Activated CD4-positive, alpha-beta T cell treated with anti-CD3 and anti-CD28 coated beads for 36 hours (primary cell): ENCODE results near the gene NBEA. TPM values are rescaled to one million over a fixed set of nuclear protein-coding genes. Genes with fewer than 3 reads are reported as not detected.

Source experiments
- ATAC-seq: fragments of 200-7000 bp; cut with Tn5 transposase; one replicate; pipeline ENCODE4 v1.10.0; 2021; ENCODE audit warnings: mild to moderate bottlenecking, moderate library complexity
- CTCF ChIA-PET: fragments of 350-600 bp; sonication (Branson Sonifier 250); formaldehyde crosslinking; loops from one replicate; lab custom pipeline; 2021; ENCODE audit warnings: antibody characterized with exemption; lab: Charles Lee
- POLR2A ChIA-PET: fragments of 350-600 bp; sonication (Branson Sonifier 250); formaldehyde crosslinking; loops from one replicate; lab custom pipeline; 2021; ENCODE audit warnings: antibody characterized with exemption, inconsistent platforms; lab: Charles Lee
- DNase-seq: peaks from one replicate; pipeline ENCODE4 v3.0.0-alpha.2; 2020
- H3K27ac Mint-ChIP-seq: one replicate; pipeline ENCODE4 v1.8.0; 2021; ENCODE audit warnings: mixed read lengths
- H3K27me3 Mint-ChIP-seq: one replicate; pipeline ENCODE4 v1.8.0; 2021; ENCODE audit warnings: mixed read lengths
- H3K36me3 Mint-ChIP-seq: one replicate; pipeline ENCODE4 v1.8.0; 2021; ENCODE audit warnings: low read depth, mixed read lengths
- H3K4me1 Mint-ChIP-seq: one replicate; pipeline ENCODE4 v1.8.0; 2021; ENCODE audit warnings: mixed read lengths
- H3K4me3 Mint-ChIP-seq: one replicate; pipeline ENCODE4 v1.8.0; 2021; ENCODE audit warnings: mild to moderate bottlenecking, moderate library complexity, mixed read lengths
- H3K9me3 Mint-ChIP-seq: one replicate; pipeline ENCODE4 v1.8.0; 2021; ENCODE audit warnings: low read depth, mixed read lengths
- intact Hi-C, 2 experiments: fragments of 100-400 bp; cut with DNase I in 1 of 2; cut with micrococcal nuclease in 1 of 2; formaldehyde crosslinking; loops; one replicate each; pipeline versions ENCODE4 v1.14.2 to v1.15.1; 2022 to 2024; cut with DNase I, micrococcal nuclease
- total RNA-seq, 2 experiments: library from RNA; stranded (reverse); gene quantifications; one replicate each; pipeline ENCODE4 v1.2.3, GENCODE V29; 2021

Gene NBEA
- total RNA-seq, 2 experiments from 2014 or later: 0.39 to 0.44 TPM

DNA sequence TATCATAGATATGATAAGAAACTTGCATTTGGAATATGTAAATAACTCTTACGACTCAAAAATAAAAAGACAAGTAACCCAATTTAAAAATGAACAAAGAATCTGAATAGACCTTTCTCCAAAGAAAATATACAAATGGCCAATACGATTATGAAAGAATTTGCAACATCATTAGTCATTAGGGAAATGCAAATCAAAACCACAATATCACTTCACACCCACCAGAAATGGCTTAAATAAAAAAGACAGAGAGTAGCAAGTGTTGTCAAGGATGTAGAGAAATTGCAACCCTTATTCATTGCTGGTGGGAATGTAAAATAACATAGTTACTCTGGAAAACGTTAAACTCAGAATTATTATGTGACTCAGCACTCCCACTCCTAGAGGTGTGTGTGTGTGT, 761.0 kb downstream of the NBEA start:
- no peaks in the 10 kb centered on the region for H3K4me1 Mint-ChIP-seq
- no peak overlapping the region for H3K27ac Mint-ChIP-seq
- no peak for DNase-seq
- CTCF ChIA-PET: no interaction called here
- no peak for ATAC-seq
- no peak overlapping the region for H3K4me3 Mint-ChIP-seq
- H3K36me3 Mint-ChIP-seq: no peaks in the 10 kb centered on the region
- POLR2A ChIA-PET: no interaction called here
- intact Hi-C loops: no loop called here
- peaks cover 10% of the 10 kb centered on the region for H3K27me3 Mint-ChIP-seq
- no peaks in the 10 kb centered on the region for H3K9me3 Mint-ChIP-seq

DNA sequence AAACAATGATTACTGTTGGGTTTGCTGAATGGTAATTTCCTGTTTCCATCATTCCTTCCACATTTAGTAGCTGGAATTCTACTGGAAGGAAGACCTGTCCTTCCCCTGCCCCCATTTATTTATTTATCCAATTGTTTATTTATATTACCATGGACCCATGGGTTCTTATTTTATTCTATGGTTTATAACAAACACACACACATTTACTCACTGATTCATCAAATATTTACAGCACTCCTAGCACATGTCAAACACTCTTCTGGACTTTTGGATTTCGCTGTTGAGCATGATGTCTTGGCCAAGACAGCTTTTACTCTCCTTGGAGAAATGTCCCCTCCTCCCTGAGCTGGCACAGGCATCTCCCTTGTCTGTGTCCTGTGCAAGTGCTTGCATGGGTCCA, 762.3 kb downstream of the NBEA start:
- no peak overlapping the region for H3K27ac Mint-ChIP-seq
- POLR2A ChIA-PET: no interaction called here
- no peaks in the 10 kb centered on the region for H3K4me1 Mint-ChIP-seq
- CTCF ChIA-PET: no interaction called here
- H3K9me3 Mint-ChIP-seq: no peaks in the 10 kb centered on the region
- no peaks in the 10 kb centered on the region for H3K36me3 Mint-ChIP-seq
- no peak for DNase-seq
- ATAC-seq: no peak
- peaks cover 10% of the 10 kb centered on the region for H3K27me3 Mint-ChIP-seq
- H3K4me3 Mint-ChIP-seq: no peak overlapping the region
- intact Hi-C loops: no loop called here

DNA sequence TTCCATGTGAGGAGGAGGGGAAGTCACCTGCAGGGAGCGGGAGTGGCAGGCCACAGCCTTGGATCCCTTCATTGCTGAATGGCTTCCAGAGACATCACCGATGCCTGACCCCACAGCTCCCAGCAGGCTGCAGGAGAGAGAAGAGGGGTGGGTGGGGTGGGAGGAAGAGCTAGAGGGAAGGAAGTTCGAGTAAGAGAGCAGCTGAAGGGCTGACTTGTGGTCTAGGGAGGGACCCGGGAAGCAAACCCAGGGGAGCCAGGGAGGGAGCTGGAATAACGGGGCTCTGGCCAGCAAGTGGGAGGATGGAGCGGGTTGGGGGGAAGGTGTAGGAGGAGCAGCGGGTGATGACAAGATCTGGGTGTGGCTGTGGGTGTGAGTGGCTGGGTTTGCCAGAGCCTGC, 764.2 kb downstream of the NBEA start:
- H3K4me3 Mint-ChIP-seq: no peak overlapping the region
- no peak for DNase-seq
- no peaks in the 10 kb centered on the region for H3K36me3 Mint-ChIP-seq
- H3K27me3 Mint-ChIP-seq: peaks cover 4% of the 10 kb centered on the region
- no peaks in the 10 kb centered on the region for H3K9me3 Mint-ChIP-seq
- H3K4me1 Mint-ChIP-seq: no peaks in the 10 kb centered on the region
- ATAC-seq: no peak
- POLR2A ChIA-PET: no interaction called here
- CTCF ChIA-PET: no interaction called here
- no peak overlapping the region for H3K27ac Mint-ChIP-seq
- intact Hi-C loops: no loop called here

DNA sequence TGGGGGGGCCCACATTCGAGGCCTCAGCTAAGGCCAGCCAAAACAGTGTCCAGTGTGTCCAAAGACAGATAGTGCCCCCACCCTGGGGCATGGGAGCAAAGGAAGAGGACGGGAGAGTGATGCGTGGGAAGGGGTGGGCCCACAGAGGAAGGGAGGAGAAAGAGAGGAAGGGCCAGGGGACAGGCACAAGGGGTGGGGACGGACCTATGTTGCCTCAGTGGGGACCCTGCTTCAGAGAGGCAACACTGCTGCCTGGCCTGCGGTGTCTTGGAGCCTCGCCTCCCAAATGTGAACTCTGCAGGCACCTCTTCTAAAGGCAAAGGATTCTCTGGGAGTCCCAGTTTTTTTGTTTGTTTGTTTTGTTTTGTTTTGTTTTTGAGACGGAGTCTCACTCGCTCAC, 764.7 kb downstream of the NBEA start:
- ChIA-PET CTCF (no interaction called here), POLR2A (no interaction called here)
- DNase-seq (no peak), ATAC-seq (no peak)
- no peaks in the 10 kb centered on the region for H3K4me1 Mint-ChIP-seq
- no peak overlapping the region for H3K4me3 Mint-ChIP-seq
- no peak overlapping the region for H3K27ac Mint-ChIP-seq
- H3K9me3 Mint-ChIP-seq: no peaks in the 10 kb centered on the region
- intact Hi-C loops: no loop called here
- peaks cover 2% of the 10 kb centered on the region for H3K27me3 Mint-ChIP-seq
- H3K36me3 Mint-ChIP-seq: no peaks in the 10 kb centered on the region

DNA sequence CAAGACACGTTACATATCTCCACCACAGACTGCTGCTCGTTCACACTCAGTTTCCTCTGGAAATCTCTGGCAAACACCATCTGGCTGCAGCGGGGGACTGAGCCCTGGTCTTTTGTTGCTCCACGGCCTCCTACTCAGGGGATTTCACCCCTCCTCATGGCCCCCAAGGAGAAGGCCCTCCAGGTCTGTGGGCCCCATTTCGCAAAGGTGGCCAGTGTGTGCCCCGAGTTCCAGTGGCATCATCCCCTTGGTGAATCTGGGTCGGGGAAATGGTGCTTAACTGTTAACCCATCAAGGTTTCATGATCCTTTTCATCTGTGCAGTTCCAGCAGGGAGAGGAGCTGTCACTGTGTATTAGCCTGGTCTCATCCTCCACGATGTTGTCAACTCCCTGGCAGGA, 769.8 kb downstream of the NBEA start:
- Mint-ChIP-seq H3K36me3 (no peaks in the 10 kb centered on the region), H3K9me3 (no peaks in the 10 kb centered on the region), H3K4me1 (no peaks in the 10 kb centered on the region), H3K27ac (no peak overlapping the region), H3K4me3 (no peak overlapping the region), H3K27me3 (no peaks in the 10 kb centered on the region)
- intact Hi-C loops: no loop called here
- ChIA-PET POLR2A (no interaction called here), CTCF (no interaction called here)
- ATAC-seq (no peak), DNase-seq (no peak)

DNA sequence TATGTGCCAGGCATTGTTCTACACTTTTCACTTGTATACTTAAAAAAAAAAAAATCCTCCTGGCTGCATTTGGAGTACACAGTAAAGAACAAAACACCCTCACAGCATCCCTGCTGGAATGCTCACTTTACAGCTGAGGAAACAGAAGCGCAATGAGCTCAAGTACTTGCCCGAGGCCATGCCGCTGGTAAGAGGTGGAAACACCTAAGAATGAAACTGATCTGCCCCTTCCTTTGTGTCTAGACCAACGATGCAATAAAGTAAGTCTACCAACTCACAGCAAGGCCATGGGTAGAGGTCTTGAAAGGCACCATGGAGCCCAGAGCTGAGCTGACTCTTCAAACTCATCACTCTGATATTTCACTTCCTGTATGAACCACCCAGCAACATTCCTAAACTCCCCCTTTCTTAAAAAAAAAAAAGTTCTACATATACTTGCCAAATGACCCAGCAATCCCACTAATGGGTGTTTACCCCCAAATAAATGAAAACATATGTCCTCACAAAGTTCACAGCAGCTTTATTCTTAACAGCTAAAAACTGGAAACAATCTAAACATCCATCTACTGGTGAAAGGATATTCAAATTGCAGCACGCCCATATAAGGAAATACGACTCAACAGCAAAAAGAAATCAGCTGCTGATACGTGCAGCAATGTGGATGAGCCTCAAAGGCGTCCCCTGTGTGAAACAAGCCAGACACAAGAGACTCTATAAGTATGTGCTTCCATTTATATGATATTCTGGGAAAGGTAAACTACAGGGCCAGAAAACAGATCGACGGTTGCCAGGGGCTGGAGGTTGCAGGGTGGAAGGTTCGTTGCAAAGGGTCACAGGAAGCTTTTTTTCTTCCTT, 771.1 kb downstream of the NBEA start:
- no peaks in the 10 kb centered on the region for H3K27me3 Mint-ChIP-seq
- intact Hi-C loops: no loop called here
- DNase-seq: no peak
- H3K36me3 Mint-ChIP-seq: no peaks in the 10 kb centered on the region
- no peak overlapping the region for H3K4me3 Mint-ChIP-seq
- H3K27ac Mint-ChIP-seq: no peak overlapping the region
- no peaks in the 10 kb centered on the region for H3K4me1 Mint-ChIP-seq
- ChIA-PET POLR2A (no interaction called here), CTCF (interaction anchor here (0.6 kb wide), 1 partner anchor 467 kb away, joined by 3 read pairs; no protein-coding TSS in a partner anchor)
- H3K9me3 Mint-ChIP-seq: no peaks in the 10 kb centered on the region
- ATAC-seq: no peak

DNA sequence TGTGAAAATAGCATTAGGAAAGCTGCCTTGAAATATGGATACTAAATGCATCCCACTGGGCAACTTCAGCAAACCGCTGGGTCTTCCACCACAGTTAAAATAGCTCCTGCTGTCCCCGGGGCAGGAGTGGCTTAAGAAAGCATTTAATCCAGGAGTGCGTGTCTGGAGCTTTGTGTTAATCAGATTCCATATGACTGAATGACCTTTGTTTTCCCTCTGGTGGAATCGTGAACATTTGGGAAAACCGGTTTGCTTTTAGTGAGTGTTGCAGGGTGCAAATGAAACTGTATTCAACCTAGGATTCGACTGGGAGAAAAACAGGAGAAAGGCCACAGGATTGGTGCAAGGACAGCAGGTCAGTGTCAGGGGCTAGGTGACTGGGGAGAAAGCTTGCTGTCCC, 772.1 kb downstream of the NBEA start:
- DNase-seq: no peak
- no peaks in the 10 kb centered on the region for H3K9me3 Mint-ChIP-seq
- intact Hi-C loops: no loop called here
- no peak overlapping the region for H3K4me3 Mint-ChIP-seq
- ChIA-PET POLR2A (no interaction called here), CTCF (no interaction called here)
- ATAC-seq: no peak
- H3K4me1 Mint-ChIP-seq: no peaks in the 10 kb centered on the region
- no peaks in the 10 kb centered on the region for H3K27me3 Mint-ChIP-seq
- H3K27ac Mint-ChIP-seq: no peak overlapping the region
- no peaks in the 10 kb centered on the region for H3K36me3 Mint-ChIP-seq

DNA sequence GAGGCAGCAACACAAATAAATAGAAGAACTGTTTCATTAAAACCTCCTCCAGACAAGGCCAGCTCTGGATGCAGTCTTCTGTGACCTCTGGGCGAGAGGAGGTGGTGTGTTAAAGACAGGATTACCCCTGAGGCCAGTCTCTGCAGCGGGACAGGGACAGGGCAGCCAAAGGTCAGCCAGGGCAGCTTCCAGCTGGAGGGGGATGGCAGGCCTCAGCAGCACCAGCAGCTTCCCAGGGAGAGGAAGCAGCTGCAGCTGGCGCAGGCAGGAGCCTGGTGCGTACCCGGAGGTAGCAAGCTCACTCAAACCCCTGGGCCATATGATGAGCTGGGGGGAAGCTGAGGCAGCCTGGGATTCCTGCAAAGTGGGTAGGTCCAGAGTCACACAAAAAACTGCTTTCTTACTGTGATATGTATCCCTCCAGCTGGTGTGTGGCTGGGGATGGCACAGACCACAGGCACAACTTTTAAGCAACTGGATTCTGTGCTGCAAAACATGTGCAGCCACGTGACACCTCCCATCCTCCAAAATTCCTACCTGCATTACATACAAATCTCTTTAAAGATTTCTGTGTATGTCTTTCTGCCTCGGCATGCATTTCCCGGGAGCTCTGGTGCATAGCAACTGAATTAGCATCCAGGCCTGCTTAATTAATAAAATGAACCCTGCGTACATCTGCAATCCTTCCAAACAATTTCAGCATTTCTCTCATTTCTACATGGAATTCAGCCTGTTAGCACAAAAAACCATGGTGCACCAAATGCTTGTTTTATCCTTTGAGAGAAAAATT, 772.7 kb downstream of the NBEA start:
- ChIA-PET CTCF (no interaction called here), POLR2A (no interaction called here)
- intact Hi-C loops: no loop called here
- Mint-ChIP-seq H3K4me3 (no peak overlapping the region), H3K9me3 (no peaks in the 10 kb centered on the region), H3K27me3 (peaks cover 2% of the 10 kb centered on the region), H3K27ac (no peak overlapping the region), H3K4me1 (no peaks in the 10 kb centered on the region), H3K36me3 (no peaks in the 10 kb centered on the region)
- DNase-seq: no peak
- ATAC-seq: no peak

DNA sequence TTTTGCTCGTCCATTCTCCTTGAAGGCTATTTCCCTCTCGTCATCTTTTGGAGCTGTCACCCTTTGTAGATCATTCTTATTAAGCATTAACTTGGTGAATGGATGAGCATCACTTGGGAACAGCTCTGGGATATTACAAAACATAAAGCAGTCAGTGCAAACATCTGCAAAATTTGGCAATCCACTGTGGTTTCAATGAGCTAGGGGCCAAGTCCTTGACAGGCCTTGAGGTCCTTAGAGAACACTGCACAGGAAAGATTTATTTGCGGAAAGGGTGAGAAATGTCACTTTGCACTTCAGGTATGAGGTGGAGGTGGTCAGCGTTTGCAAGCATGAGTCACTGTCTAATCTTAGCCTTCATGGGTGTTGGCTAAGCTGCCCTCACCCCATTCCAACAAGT, 774.1 kb downstream of the NBEA start:
- ATAC-seq (no peak), DNase-seq (no peak)
- CTCF ChIA-PET: interaction anchor here (0.5 kb wide), 1 partner anchor 377 kb away, joined by 3 read pairs; no protein-coding TSS in a partner anchor
- H3K27me3 Mint-ChIP-seq: peaks cover 9% of the 10 kb centered on the region
- H3K9me3 Mint-ChIP-seq: no peaks in the 10 kb centered on the region
- H3K4me3 Mint-ChIP-seq: no peak overlapping the region
- POLR2A ChIA-PET: no interaction called here
- H3K36me3 Mint-ChIP-seq: no peaks in the 10 kb centered on the region
- no peaks in the 10 kb centered on the region for H3K4me1 Mint-ChIP-seq
- H3K27ac Mint-ChIP-seq: no peak overlapping the region
- intact Hi-C loops: no loop called here

DNA sequence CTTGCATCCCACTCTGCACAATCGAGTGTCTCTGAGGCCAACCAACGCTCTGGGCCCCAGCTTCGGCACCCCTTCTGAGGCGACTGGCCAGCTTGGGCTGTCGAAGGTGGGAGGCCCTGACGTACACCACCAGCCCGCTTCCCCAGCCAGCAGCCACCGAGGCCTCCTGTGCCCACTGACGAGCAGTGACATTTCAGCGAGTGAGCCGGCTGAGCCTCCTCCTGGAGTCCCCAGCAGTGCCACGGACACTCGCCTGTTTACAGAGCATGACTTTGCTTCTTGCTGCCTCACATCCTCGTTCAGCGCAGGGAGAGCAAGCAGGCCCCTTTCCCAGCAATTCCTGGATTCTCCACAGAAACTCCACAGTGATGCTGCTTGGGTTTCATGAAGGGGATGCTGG, 774.7 kb downstream of the NBEA start:
- H3K27ac Mint-ChIP-seq: no peak overlapping the region
- no peak for ATAC-seq
- CTCF ChIA-PET: interaction anchor here (0.5 kb wide), 1 partner anchor 376 kb away, joined by 3 read pairs; no protein-coding TSS in a partner anchor
- no peaks in the 10 kb centered on the region for H3K4me1 Mint-ChIP-seq
- intact Hi-C loops: no loop called here
- no peaks in the 10 kb centered on the region for H3K9me3 Mint-ChIP-seq
- no peaks in the 10 kb centered on the region for H3K36me3 Mint-ChIP-seq
- DNase-seq: no peak
- H3K4me3 Mint-ChIP-seq: no peak overlapping the region
- H3K27me3 Mint-ChIP-seq: peaks cover 11% of the 10 kb centered on the region
- POLR2A ChIA-PET: no interaction called here

DNA sequence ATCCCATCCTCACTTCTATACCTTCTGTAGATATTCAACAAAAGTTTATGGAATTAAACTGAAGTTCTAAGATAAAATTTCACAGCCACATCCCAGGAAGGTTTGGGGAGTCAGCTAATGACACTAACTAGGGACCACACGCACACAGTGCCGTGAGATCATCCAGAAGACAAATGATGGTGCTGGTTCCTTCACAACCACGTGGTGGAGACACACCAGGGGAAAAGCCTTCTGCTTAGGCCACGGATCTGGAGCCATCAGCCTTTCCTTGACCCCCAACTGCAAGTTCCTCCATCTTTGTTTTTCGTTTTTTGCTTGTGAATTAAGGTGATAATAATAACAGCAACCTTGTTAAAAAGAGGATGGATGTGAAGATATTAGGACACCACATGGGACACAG, 776.0 kb downstream of the NBEA start:
- no peaks in the 10 kb centered on the region for H3K4me1 Mint-ChIP-seq
- ChIA-PET CTCF (no interaction called here), POLR2A (no interaction called here)
- intact Hi-C loops: no loop called here
- H3K9me3 Mint-ChIP-seq: no peaks in the 10 kb centered on the region
- H3K27ac Mint-ChIP-seq: no peak overlapping the region
- ATAC-seq: no peak
- H3K36me3 Mint-ChIP-seq: no peaks in the 10 kb centered on the region
- no peak overlapping the region for H3K4me3 Mint-ChIP-seq
- H3K27me3 Mint-ChIP-seq: peaks cover 13% of the 10 kb centered on the region
- DNase-seq: no peak

DNA sequence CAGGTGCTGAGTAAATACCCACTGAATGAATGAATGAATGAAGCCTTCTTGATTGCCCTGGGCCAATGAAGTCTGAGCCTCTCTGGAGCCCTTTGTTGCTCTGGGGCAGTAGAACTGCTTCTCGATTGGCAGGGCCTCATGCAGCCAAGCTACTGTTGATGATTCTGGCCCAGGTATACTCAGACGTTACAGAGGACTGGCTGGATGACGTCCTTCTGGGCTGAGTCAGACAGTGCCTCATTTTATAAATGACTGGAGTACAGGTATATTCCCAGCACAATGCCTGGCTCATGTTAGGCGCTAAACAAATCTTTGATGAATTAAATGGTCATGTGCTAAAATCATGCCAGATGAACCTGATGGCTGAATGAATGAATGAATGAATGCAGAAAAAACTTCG, 778.2 kb downstream of the NBEA start:
- no peaks in the 10 kb centered on the region for H3K4me1 Mint-ChIP-seq
- H3K9me3 Mint-ChIP-seq: no peaks in the 10 kb centered on the region
- ChIA-PET POLR2A (no interaction called here), CTCF (interaction anchor here (0.6 kb wide), 1 partner anchor 312 kb away, joined by 3 read pairs; no protein-coding TSS in a partner anchor)
- no peak overlapping the region for H3K4me3 Mint-ChIP-seq
- intact Hi-C loops: loop anchor here in 1 of 2 experiments (2.0 kb wide), 2 partner anchors 89 to 509 kb away; no protein-coding TSS in a partner anchor
- peaks cover 13% of the 10 kb centered on the region for H3K27me3 Mint-ChIP-seq
- ATAC-seq: no peak
- no peaks in the 10 kb centered on the region for H3K36me3 Mint-ChIP-seq
- H3K27ac Mint-ChIP-seq: no peak overlapping the region
- DNase-seq: no peak
